Heart left ventricle (tissue), 16 donors: Measurements from ENCODE around the gene EML5. TPM values are rescaled to one million over a fixed set of nuclear protein-coding genes. Genes with fewer than 3 reads are reported as not detected.
A peak's percentile ranks its signal among the peaks of the same experiment; 100 is the strongest.

Experiments
- ATAC-seq, 4 donors: fragments of 200-7000 bp; cut with Tn5 transposase; one replicate each; pipeline ENCODE4 v1.9.1; 2020 to 2022; ENCODE audit warnings: moderate library complexity in 4 of 4, mild to moderate bottlenecking in 3 of 4, moderate number of reproducible peaks in 1 of 4
- DNase-seq, 5 donors: peaks; one replicate each; pipeline ENCODE4 v3.0.0-alpha.2; 2020
- H3K27ac ChIP-seq, 12 donors: fragments of 200-600 bp; sonication (generic) in 4 of 12; one replicate each; pipeline versions ENCODE4 v1.5.0 to v1.8.0; 2016 to 2022; ENCODE audit warnings: mild to moderate bottlenecking in 2 of 12
- H3K27me3 ChIP-seq, 9 donors: fragments of 200-600 bp; sonication (generic) in 2 of 9; one replicate each; pipeline versions ENCODE4 v1.5.1 to v1.8.0; 2016 to 2022; ENCODE audit warnings: mild to moderate bottlenecking in 3 of 9
- H3K36me3 ChIP-seq, 9 donors: fragments of 200-600 bp; sonication (generic) in 2 of 9; one replicate each; pipeline versions ENCODE4 v1.5.0 to v1.8.0; 2018 to 2022; ENCODE audit warnings: mild to moderate bottlenecking in 2 of 9
- H3K4me1 ChIP-seq, 12 donors: fragments of 200-600 bp; sonication (generic) in 4 of 12; one replicate each; pipeline versions ENCODE4 v1.5.0 to v1.8.0; 2016 to 2022; ENCODE audit warnings: mild to moderate bottlenecking in 3 of 12
- H3K4me3 ChIP-seq, 12 donors: fragments of 200-600 bp; sonication (generic) in 4 of 12; one replicate each; pipeline versions ENCODE4 v1.5.0 to v1.8.0; 2017 to 2022; ENCODE audit warnings: mild to moderate bottlenecking in 9 of 12, moderate library complexity in 4 of 12
- H3K9me3 ChIP-seq, 12 donors: fragments of 200-600 bp; sonication (generic) in 4 of 12; one replicate each; pipeline versions ENCODE4 v1.5.0 to v1.8.0; 2016 to 2022; ENCODE audit warnings: mild to moderate bottlenecking in 1 of 12
- POLR2A ChIP-seq, 2 donors: fragments of 450-650 bp; IDR thresholded peaks; one replicate each; pipeline ENCODE4 v1.6.1; 2017; ENCODE audit warnings: antibody characterized with exemption in 2 of 2, mild to moderate bottlenecking in 2 of 2, moderate library complexity in 2 of 2
- WGBS, 4 donors: extraction: QIAGEN DNeasy Blood & Tissue Kit in 2 of 4; methylation state at CpG; one replicate each; pipeline versions ENCODE4 v1.1.5 to v1.1.7; 2013 to 2018; 5-methylcytosine and 5-hydroxymethylcytosine counted together
- intact Hi-C, 10 donors: fragments of 100-400 bp; cut with DNase I; formaldehyde crosslinking; loops; one replicate each; pipeline versions ENCODE4 v1.11.1 to v1.14.2; 2022
- polyA plus RNA-seq, 2 donors: library from polyadenylated mRNA; stranded (reverse); fragments of 200-250 nt; gene quantifications; one replicate each; pipeline ENCODE4 v1.2.3, GENCODE V29; 2013
- total RNA-seq, 9 donors: library from RNA; depleted of rRNA in 2 of 9; stranded (reverse); fragments of >200 nt in 2 of 9; fragmentation: NEBNext Ultra II Directional in 3 of 9; extraction: Animal tissue kit (Norgen Biotek cat#: 25700) in 3 of 9; gene quantifications; one replicate each; pipeline versions ENCODE4 v1.1.0 to v1.2.4, GENCODE V29; 2016 to 2023
- TF ChIP-seq, protein P1 (sequence below), 12 donors: fragments of 200-600 bp; sonication (generic) in 4 of 12; IDR thresholded peaks; one replicate each; pipeline versions ENCODE4 v1.5.0 to v1.8.0; 2018 to 2022; ENCODE audit warnings: antibody characterized with exemption in 12 of 12, mild to moderate bottlenecking in 5 of 12
- donor health status: ischemic (EF 13 %, LVEDD 7.1; RV severe dilation, severe dysfunction).
- donor health status: healthy with polysubstance abuse.
- donor health status: DM: no; HTN: yes; CAD: no.
- donor health status: DM: no; HTN: no; CAD: no.
- donor health status: ischemic (EF 25% LVEDD 6.9; RV normal size, moderate dysfunction).
- donor health status: ischemic (EF 25% LVEDD 5.7; RV mildly dilated, moderate dysfunction).
- donor health status: healthy.
- donor health status: DM: yes; HTN: yes; CAD: no.
- donor health status: ischemic (EF 35%, LVEDD 5.7; RV mildly dilated, moderate dysfunction).
- donor health status: nonischemic (EF 11% LVEDD 7.7; RV severe dilation, severe dysfunction).
- donor health status: DM: yes; HTN: yes; CAD: no.
- donor health status: PGD.
- donor health status: ischemic (EF 29% LVEDD 5.4; RV normal size, mild dysfunction).
- donor health status: nonischemic (EF 23%, LVEDD 6.1; RV moderate dilation, normal function).

The EML5 gene
- total and polyA plus RNA-seq, 11 donors: 0.08 to 0.71 (median 0.21) TPM

DNA sequence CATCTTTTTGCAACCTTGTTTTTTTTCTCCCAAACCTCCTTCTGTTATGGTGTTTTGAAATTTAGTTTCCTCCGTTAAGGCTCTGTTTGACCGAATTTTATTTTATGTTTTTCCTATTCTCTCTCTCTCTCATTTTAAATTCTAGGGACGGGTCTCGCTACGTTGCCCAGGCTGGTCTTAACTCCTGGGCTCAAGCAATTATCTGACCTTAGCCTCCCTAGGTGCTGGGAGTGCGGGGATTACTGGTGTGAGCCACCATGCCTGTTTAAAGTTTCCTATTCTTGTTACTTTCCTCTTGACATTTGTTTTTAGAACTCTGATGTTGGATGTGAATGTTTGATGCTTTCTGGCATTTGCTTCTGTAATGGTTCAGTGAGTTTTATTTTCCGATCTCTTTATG, 228.9 kb downstream of the EML5 start:
- no peak for ATAC-seq

DNA sequence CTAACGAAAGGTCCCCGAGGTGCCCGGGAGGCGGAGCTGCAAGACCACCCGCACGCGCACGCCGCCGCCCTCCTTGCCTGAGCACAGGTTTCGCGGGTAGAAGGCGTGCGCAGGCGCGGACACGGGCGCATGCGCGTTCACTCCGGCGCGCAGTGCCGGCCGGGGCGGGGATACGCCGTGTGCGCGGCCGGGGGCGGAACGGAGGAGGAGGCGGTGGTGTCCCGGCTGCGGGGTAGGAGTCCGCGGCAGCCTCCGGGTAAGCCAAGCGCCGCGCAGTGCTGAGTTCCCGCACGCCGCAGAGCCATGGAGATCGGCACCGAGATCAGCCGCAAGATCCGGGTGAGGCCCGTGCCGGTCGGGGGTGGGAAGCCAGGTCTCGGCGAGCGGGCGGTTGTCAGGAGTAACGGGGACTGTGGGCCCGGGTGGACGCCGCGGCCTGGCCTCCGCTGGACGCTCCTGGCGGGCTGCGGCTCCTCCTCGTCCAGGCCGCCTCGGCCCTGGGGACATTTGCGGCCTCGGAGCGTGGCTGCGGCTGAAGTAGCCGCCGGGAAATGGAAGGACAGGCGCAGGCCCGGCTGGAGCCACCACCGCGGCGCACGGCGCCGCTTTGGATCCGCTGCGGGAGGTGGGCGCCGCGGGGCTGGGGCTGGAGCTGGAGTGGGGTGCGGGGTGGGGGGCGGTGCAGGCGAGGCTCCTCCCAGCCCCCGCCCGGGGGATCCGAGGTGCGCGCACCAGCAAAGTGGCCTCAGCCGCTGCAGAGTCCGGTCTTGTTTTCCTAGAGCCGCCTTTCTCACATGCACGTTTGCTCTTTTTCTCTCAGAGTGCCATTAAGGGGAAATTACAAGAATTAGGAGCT, 229.7 kb downstream of the EML5 start, which contains the start of gene ZC3H14:
Gene ZC3H14 (plus strand): TSS at position 207 of the 856 bp plus-strand sequence. CDS start 97 bp downstream, at position 304.
- peak in 1 of 2 donors; percentile 82 for TF ChIP-seq POLR2A (IDR thresholded peaks at IDR 0.05)
- TF ChIP-seq, protein P1, sequence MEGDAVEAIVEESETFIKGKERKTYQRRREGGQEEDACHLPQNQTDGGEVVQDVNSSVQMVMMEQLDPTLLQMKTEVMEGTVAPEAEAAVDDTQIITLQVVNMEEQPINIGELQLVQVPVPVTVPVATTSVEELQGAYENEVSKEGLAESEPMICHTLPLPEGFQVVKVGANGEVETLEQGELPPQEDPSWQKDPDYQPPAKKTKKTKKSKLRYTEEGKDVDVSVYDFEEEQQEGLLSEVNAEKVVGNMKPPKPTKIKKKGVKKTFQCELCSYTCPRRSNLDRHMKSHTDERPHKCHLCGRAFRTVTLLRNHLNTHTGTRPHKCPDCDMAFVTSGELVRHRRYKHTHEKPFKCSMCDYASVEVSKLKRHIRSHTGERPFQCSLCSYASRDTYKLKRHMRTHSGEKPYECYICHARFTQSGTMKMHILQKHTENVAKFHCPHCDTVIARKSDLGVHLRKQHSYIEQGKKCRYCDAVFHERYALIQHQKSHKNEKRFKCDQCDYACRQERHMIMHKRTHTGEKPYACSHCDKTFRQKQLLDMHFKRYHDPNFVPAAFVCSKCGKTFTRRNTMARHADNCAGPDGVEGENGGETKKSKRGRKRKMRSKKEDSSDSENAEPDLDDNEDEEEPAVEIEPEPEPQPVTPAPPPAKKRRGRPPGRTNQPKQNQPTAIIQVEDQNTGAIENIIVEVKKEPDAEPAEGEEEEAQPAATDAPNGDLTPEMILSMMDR (IDR thresholded peaks at IDR 0.05): peak in 2 of 12 donors; percentile 11 to 16
- 0 to 1% (median 0%) methylated on average over 42 to 99 of the region's 99 CpGs for WGBS, 4 donors
- Histone ChIP-seq H3K4me3 (peak within 1 kb of the TSS; percentile 60 to 99 (median 88)), H3K27me3 (peaks cover 0 to 2% (median 0%) of the 10 kb centered on the region in 9 donors), H3K9me3 (no peaks in the 10 kb centered on the region), H3K4me1 (peaks cover 0 to 26% (median 18%) of the 10 kb centered on the region in 12 donors), H3K27ac (peak within 1 kb of the TSS; percentile 82 to 96 (median 92)), H3K36me3 (peaks cover 0 to 17% (median 4%) of the 10 kb centered on the region in 9 donors)
- ATAC-seq (peak; percentile 95 to 99 (median 98)), DNase-seq (peak; percentile 86 to 94 (median 88))
- intact Hi-C loops: loop anchor here in 6 of 10 donors (2.0 to 5.0 kb wide), 3 partner anchors 70 to 376 kb away; no protein-coding TSS in a partner anchor

More for the DNA sequence above, 228.9 kb downstream of the EML5 start:
- peaks cover 0 to 26% (median 18%) of the 10 kb centered on the region in 12 donors for H3K4me1 ChIP-seq
- peak overlapping the region; percentile 60 to 99 (median 88) for H3K4me3 ChIP-seq
- peak overlapping the region in 8 of 12 donors; percentile 85 to 96 (median 92) for H3K27ac ChIP-seq
- 34 to 43% (median 40%) methylated on average over 7 of the region's 7 CpGs for WGBS, 4 donors
- no peaks in the 10 kb centered on the region for H3K9me3 ChIP-seq
- peaks cover 0 to 2% (median 0%) of the 10 kb centered on the region in 9 donors for H3K27me3 ChIP-seq
- no peak for DNase-seq
- H3K36me3 ChIP-seq: peaks cover 0 to 25% (median 12%) of the 10 kb centered on the region in 9 donors
- intact Hi-C loops: loop anchor here in 6 of 10 donors (2.0 to 5.0 kb wide), 3 partner anchors 71 to 377 kb away; no protein-coding TSS in a partner anchor
- TF ChIP-seq, protein P1 (IDR thresholded peaks at IDR 0.05): no peak
- TF ChIP-seq POLR2A (IDR thresholded peaks at IDR 0.05): no peak

DNA sequence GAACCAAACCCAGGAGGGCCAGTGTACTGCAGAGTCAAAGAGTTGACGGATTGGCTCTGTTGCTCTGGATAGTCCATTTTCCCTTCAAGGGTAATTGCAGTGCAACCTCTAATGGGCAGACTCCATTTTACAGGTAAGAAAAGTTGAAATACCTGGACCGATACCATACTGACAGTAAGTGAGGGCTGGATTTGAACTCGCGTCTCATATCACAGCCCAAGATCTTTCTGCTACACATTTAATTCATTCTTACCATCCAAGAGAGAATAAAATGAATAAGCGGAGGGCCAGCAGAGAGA, 230.3 kb downstream of the EML5 start:
- Histone ChIP-seq H3K27ac (peak overlapping the region in 10 of 12 donors; percentile 85 to 96 (median 92)), H3K4me3 (peak overlapping the region; percentile 60 to 99 (median 88)), H3K9me3 (no peaks in the 10 kb centered on the region), H3K27me3 (peaks cover 0 to 3% (median 0%) of the 10 kb centered on the region in 9 donors), H3K4me1 (peaks cover 0 to 26% (median 18%) of the 10 kb centered on the region in 12 donors), H3K36me3 (peaks cover 0 to 11% (median 0%) of the 10 kb centered on the region in 9 donors)
- DNase-seq: no peak
- TF ChIP-seq, protein P1 (IDR thresholded peaks at IDR 0.05): no peak
- no peak for TF ChIP-seq POLR2A (IDR thresholded peaks at IDR 0.05)
- ATAC-seq: no peak
- intact Hi-C loops: loop anchor here in 6 of 10 donors (2.0 to 5.0 kb wide), 3 partner anchors 70 to 375 kb away; no protein-coding TSS in a partner anchor
- 27 to 36% (median 31%) methylated on average over 5 of the region's 5 CpGs for WGBS, 4 donors

Other genes with a start within 250 kb of the EML5 start
- 10 to 100 TPM; 21.1 to 68.3 (median 34.2) TPM for gene PTPN21, start 237.9 kb downstream of the EML5 start, total RNA-seq
- gene PTPN21, start 237.9 kb downstream of the EML5 start, polyA plus RNA-seq: 10 to 100 TPM in 1 of 2 donors, 1 to 10 TPM in 1; 9.4 to 12.2 TPM
- 10 to 100 TPM; 36.8 to 62.7 (median 44.7) TPM for gene ZC3H14, start 229.9 kb downstream of the EML5 start, total RNA-seq
- gene ZC3H14, start 229.9 kb downstream of the EML5 start, polyA plus RNA-seq: 10 to 100 TPM; 27.6 to 38.3 TPM
- gene TTC8, start 31.7 kb upstream of the EML5 start, total RNA-seq: 10 to 100 TPM in 8 of 9 donors, 1 to 10 TPM in 1; 7.5 to 18.3 (median 12.9) TPM
- gene TTC8, start 31.7 kb upstream of the EML5 start, polyA plus RNA-seq: 1 to 10 TPM; 4.5 to 6.8 TPM